Measurements from ENCODE around the gene KCNH6.

KCNH6 gene

GRCh38 chr17:63587770-63588169 lies 64.6 kb downstream of the KCNH6 start:
- Histone ChIP-seq H3K4me2 (ENCODE audit: low read length) (no peak overlapping the region), H3K18ac (ENCODE audit: low read length) (no peak overlapping the region), H3K79me2 (ENCODE audit: control insufficient read depth, insufficient read depth, low read length) (no peaks in the 10 kb centered on the region), H2AK5ac (ENCODE audit: low read length) (no peak overlapping the region), H3K4me3 (ENCODE audit: low read length) (no peak overlapping the region), H3K27me3 (ENCODE audit: insufficient read depth, low read length, poor library complexity) (no peaks in the 10 kb centered on the region), H2BK15ac (replicated peaks; ENCODE audit: low read depth) (no peak overlapping the region), H2BK5ac (ENCODE audit: low read length) (no peak overlapping the region), H3K36me3 (ENCODE audit: control insufficient read depth, insufficient read depth, low read length) (peaks cover 15% of the 10 kb centered on the region), H3K4ac (ENCODE audit: low read depth, low read length) (no peak overlapping the region), H3K56ac (ENCODE audit: low read length) (no peak overlapping the region), H3K4me1 (ENCODE audit: control insufficient read depth, low read depth, low read length) (no peaks in the 10 kb centered on the region), H3K79me1 (ENCODE audit: low read length) (no peaks in the 10 kb centered on the region), H3K9ac (ENCODE audit: low read length) (no peak overlapping the region), H4K5ac (ENCODE audit: low read length) (no peak overlapping the region), H4K8ac (ENCODE audit: low read depth, low read length) (no peak overlapping the region), H3K27ac (ENCODE audit: low read depth, low read length) (no peak overlapping the region), H2BK120ac (ENCODE audit: low read depth, low read length) (no peak overlapping the region), H3K23ac (ENCODE audit: low read length) (no peak overlapping the region)
- no CpG with 5 or more reads among the region's 5 CpGs for WGBS (ENCODE audit: extremely low coverage, insufficient coverage, low lambda C conversion rate)
- DNase-seq, result no peak

- Histone ChIP-seq H3K4me3 (ENCODE audit: low read length) (no peak overlapping the region), H2BK5ac (ENCODE audit: low read length) (no peak overlapping the region), H2BK15ac (replicated peaks; ENCODE audit: low read depth) (no peak overlapping the region), H3K56ac (ENCODE audit: low read length) (no peak overlapping the region), H3K79me1 (ENCODE audit: low read length) (no peaks in the 10 kb centered on the region), H4K5ac (ENCODE audit: low read length) (no peak overlapping the region), H4K8ac (ENCODE audit: low read depth, low read length) (no peak overlapping the region), H3K27ac (ENCODE audit: low read depth, low read length) (no peak overlapping the region), H3K18ac (ENCODE audit: low read length) (no peak overlapping the region), H3K36me3 (ENCODE audit: control insufficient read depth, insufficient read depth, low read length) (peaks cover 15% of the 10 kb centered on the region), H3K79me2 (ENCODE audit: control insufficient read depth, insufficient read depth, low read length) (no peaks in the 10 kb centered on the region), H2BK120ac (ENCODE audit: low read depth, low read length) (no peak overlapping the region), H3K9ac (ENCODE audit: low read length) (no peak overlapping the region), H3K23ac (ENCODE audit: low read length) (no peak overlapping the region), H2AK5ac (ENCODE audit: low read length) (no peak overlapping the region), H3K27me3 (ENCODE audit: insufficient read depth, low read length, poor library complexity) (no peaks in the 10 kb centered on the region), H3K4me2 (ENCODE audit: low read length) (no peak overlapping the region), H3K4me1 (ENCODE audit: control insufficient read depth, low read depth, low read length) (no peaks in the 10 kb centered on the region), H3K4ac (ENCODE audit: low read depth, low read length) (no peak overlapping the region)
- no peak for DNase-seq
- WGBS (ENCODE audit: extremely low coverage, insufficient coverage, low lambda C conversion rate), result no CpG with 5 or more reads among the region's 11 CpGs
Measured at GRCh38 chr17:63588797-63589196, 65.6 kb downstream of the KCNH6 start.

GRCh38 chr17:63589646-63590045 lies 66.5 kb downstream of the KCNH6 start:
- no CpG with 5 or more reads among the region's 1 CpG for WGBS (ENCODE audit: extremely low coverage, insufficient coverage, low lambda C conversion rate)
- Histone ChIP-seq H3K23ac (ENCODE audit: low read length) (no peak overlapping the region), H3K27ac (ENCODE audit: low read depth, low read length) (no peak overlapping the region), H3K4me3 (ENCODE audit: low read length) (no peak overlapping the region), H3K4me1 (ENCODE audit: control insufficient read depth, low read depth, low read length) (no peaks in the 10 kb centered on the region), H3K18ac (ENCODE audit: low read length) (no peak overlapping the region), H2BK5ac (ENCODE audit: low read length) (no peak overlapping the region), H4K5ac (ENCODE audit: low read length) (no peak overlapping the region), H2BK15ac (replicated peaks; ENCODE audit: low read depth) (no peak overlapping the region), H3K4ac (ENCODE audit: low read depth, low read length) (no peak overlapping the region), H4K8ac (ENCODE audit: low read depth, low read length) (no peak overlapping the region), H3K79me2 (ENCODE audit: control insufficient read depth, insufficient read depth, low read length) (no peaks in the 10 kb centered on the region), H3K9ac (ENCODE audit: low read length) (no peak overlapping the region), H2BK120ac (ENCODE audit: low read depth, low read length) (no peak overlapping the region), H3K4me2 (ENCODE audit: low read length) (no peak overlapping the region), H3K36me3 (ENCODE audit: control insufficient read depth, insufficient read depth, low read length) (peaks cover 15% of the 10 kb centered on the region), H3K79me1 (ENCODE audit: low read length) (no peaks in the 10 kb centered on the region), H3K56ac (ENCODE audit: low read length) (no peak overlapping the region), H3K27me3 (ENCODE audit: insufficient read depth, low read length, poor library complexity) (no peaks in the 10 kb centered on the region), H2AK5ac (ENCODE audit: low read length) (no peak overlapping the region)
- no peak for DNase-seq

GRCh38 chr17:63592797-63593196 lies 69.6 kb downstream of the KCNH6 start:
- H3K79me1 ChIP-seq (ENCODE audit: low read length), result no peaks in the 10 kb centered on the region
- H3K27ac ChIP-seq (ENCODE audit: low read depth, low read length), result no peak overlapping the region
- no peaks in the 10 kb centered on the region for H3K79me2 ChIP-seq (ENCODE audit: control insufficient read depth, insufficient read depth, low read length)
- H3K4me2 ChIP-seq (ENCODE audit: low read length), result no peak overlapping the region
- H3K9ac ChIP-seq (ENCODE audit: low read length), result no peak overlapping the region
- H3K18ac ChIP-seq (ENCODE audit: low read length), result no peak overlapping the region
- no peak overlapping the region for H3K23ac ChIP-seq (ENCODE audit: low read length)
- H4K8ac ChIP-seq (ENCODE audit: low read depth, low read length), result no peak overlapping the region
- no peaks in the 10 kb centered on the region for H3K27me3 ChIP-seq (ENCODE audit: insufficient read depth, low read length, poor library complexity)
- no peak overlapping the region for H3K4me3 ChIP-seq (ENCODE audit: low read length)
- H3K4me1 ChIP-seq (ENCODE audit: control insufficient read depth, low read depth, low read length), result no peaks in the 10 kb centered on the region
- no peak overlapping the region for H3K4ac ChIP-seq (ENCODE audit: low read depth, low read length)
- H3K36me3 ChIP-seq (ENCODE audit: control insufficient read depth, insufficient read depth, low read length), result peaks cover 15% of the 10 kb centered on the region
- H2BK15ac ChIP-seq (replicated peaks; ENCODE audit: low read depth), result no peak overlapping the region
- no peak overlapping the region for H3K56ac ChIP-seq (ENCODE audit: low read length)
- H2BK120ac ChIP-seq (ENCODE audit: low read depth, low read length), result no peak overlapping the region
- no CpG with 5 or more reads among the region's 3 CpGs for WGBS (ENCODE audit: extremely low coverage, insufficient coverage, low lambda C conversion rate)
- DNase-seq, result no peak
- H4K5ac ChIP-seq (ENCODE audit: low read length), result no peak overlapping the region
- no peak overlapping the region for H2AK5ac ChIP-seq (ENCODE audit: low read length)
- H2BK5ac ChIP-seq (ENCODE audit: low read length), result no peak overlapping the region

- DNase-seq, result no peak
- Histone ChIP-seq H3K27me3 (ENCODE audit: insufficient read depth, low read length, poor library complexity) (no peaks in the 10 kb centered on the region), H3K4me3 (ENCODE audit: low read length) (no peak overlapping the region), H3K4ac (ENCODE audit: low read depth, low read length) (no peak overlapping the region), H4K5ac (ENCODE audit: low read length) (no peak overlapping the region), H3K9ac (ENCODE audit: low read length) (no peak overlapping the region), H4K8ac (ENCODE audit: low read depth, low read length) (no peak overlapping the region), H3K23ac (ENCODE audit: low read length) (no peak overlapping the region), H3K79me1 (ENCODE audit: low read length) (no peaks in the 10 kb centered on the region), H2AK5ac (ENCODE audit: low read length) (no peak overlapping the region), H2BK5ac (ENCODE audit: low read length) (no peak overlapping the region), H3K36me3 (ENCODE audit: control insufficient read depth, insufficient read depth, low read length) (peaks cover 5% of the 10 kb centered on the region), H3K56ac (ENCODE audit: low read length) (no peak overlapping the region), H3K27ac (ENCODE audit: low read depth, low read length) (no peak overlapping the region), H3K4me2 (ENCODE audit: low read length) (no peak overlapping the region), H2BK15ac (replicated peaks; ENCODE audit: low read depth) (no peak overlapping the region), H3K18ac (ENCODE audit: low read length) (no peak overlapping the region), H3K4me1 (ENCODE audit: control insufficient read depth, low read depth, low read length) (no peaks in the 10 kb centered on the region), H3K79me2 (ENCODE audit: control insufficient read depth, insufficient read depth, low read length) (no peaks in the 10 kb centered on the region), H2BK120ac (ENCODE audit: low read depth, low read length) (no peak overlapping the region)
- no CpG with 5 or more reads among the region's 3 CpGs for WGBS (ENCODE audit: extremely low coverage, insufficient coverage, low lambda C conversion rate)
Measured at GRCh38 chr17:63595132-63595531, 72.0 kb downstream of the KCNH6 start.
